Vagina (tissue), 2 donors: ENCODE measurements around the gene MYRIP. TPM values are rescaled to one million over a fixed set of nuclear protein-coding genes. Genes with fewer than 3 reads are reported as not detected.

Experiments
- DNase-seq, 2 donors: peaks; one replicate each; pipeline ENCODE4 v3.0.0-alpha.2; 2017; ENCODE audit errors: extremely low spot score in 2 of 2
- H3K27ac ChIP-seq: fragments of 200-600 bp; sonication (generic); one replicate; pipeline ENCODE4 v1.5.1; 2019
- H3K27me3 ChIP-seq: fragments of 200-600 bp; sonication (generic); one replicate; pipeline ENCODE4 v1.5.1; 2019
- H3K36me3 ChIP-seq, 2 donors: fragments of 200-600 bp; sonication (generic); one replicate each; pipeline ENCODE4 v1.5.1; 2017 to 2019
- H3K4me1 ChIP-seq: fragments of 200-600 bp; sonication (generic); one replicate; pipeline ENCODE4 v1.5.1; 2019
- H3K4me3 ChIP-seq, 2 donors: fragments of 200-600 bp; sonication (generic); 1 replicate in 1 of 2; 2 replicates in 1 of 2; pipeline ENCODE4 v1.5.1; 2016 to 2019
- H3K9me3 ChIP-seq: fragments of 200-600 bp; sonication (generic); one replicate; pipeline ENCODE4 v1.5.1; 2019
- CTCF ChIP-seq, 3 experiments: fragments of 450-650 bp in 2 of 3; fragments of 200-600 bp in 1 of 3; sonication (generic) in 1 of 3; IDR thresholded peaks; one replicate each; pipeline ENCODE4 v1.5.1; 2017 to 2019; ENCODE audit warnings: antibody characterized with exemption in 3 of 3, mild to moderate bottlenecking in 2 of 3, moderate library complexity in 2 of 3
- POLR2A ChIP-seq, 2 donors: fragments of 450-650 bp; IDR thresholded peaks; one replicate each; pipeline ENCODE4 v1.6.1; 2017; ENCODE audit warnings: antibody characterized with exemption in 2 of 2, mild to moderate bottlenecking in 2 of 2, moderate library complexity in 2 of 2
- POLR2AphosphoS5 ChIP-seq, 2 donors: sonication (generic); formaldehyde crosslinking; IDR thresholded peaks; one replicate each; pipeline ENCODE4 v1.9.0; 2017; ENCODE audit warnings: antibody characterized with exemption in 2 of 2, mild to moderate bottlenecking in 2 of 2, low read depth in 1 of 2; ENCODE audit not compliant: insufficient read depth in 1 of 2
- intact Hi-C: fragments of 100-400 bp; cut with DNase I; formaldehyde crosslinking; loops from one replicate; pipeline ENCODE4 v1.15.1; 2023
- total RNA-seq: library from RNA; depleted of rRNA; stranded (reverse); fragments of >200 nt; gene quantifications from one replicate; pipeline ENCODE4 v1.2.3, GENCODE V29; 2016

The MYRIP gene
- total RNA-seq, 1 donor from 2014 or later = 7.4 TPM

- Histone ChIP-seq H3K4me3 (no peak overlapping the region), H3K36me3 (no peaks in the 10 kb centered on the region), H3K27ac (no peak overlapping the region), H3K27me3 (no peaks in the 10 kb centered on the region), H3K4me1 (no peaks in the 10 kb centered on the region), H3K9me3 (no peaks in the 10 kb centered on the region)
- no peak for DNase-seq
- TF ChIP-seq POLR2AphosphoS5 (IDR thresholded peaks at IDR 0.05; ENCODE audit: insufficient read depth in 1 of 2, low read depth in 1 of 2) (no peak), POLR2A (IDR thresholded peaks at IDR 0.05) (no peak), CTCF (IDR thresholded peaks at IDR 0.05) (no peak)
- intact Hi-C loops = no loop called here
These were observed 70.2 kb downstream of the MYRIP start for GRCh38 chr3:39879581-39879980.

- TF ChIP-seq POLR2AphosphoS5 (IDR thresholded peaks at IDR 0.05; ENCODE audit: insufficient read depth in 1 of 2, low read depth in 1 of 2) (no peak), CTCF (IDR thresholded peaks at IDR 0.05) (no peak), POLR2A (IDR thresholded peaks at IDR 0.05) (no peak)
- DNase-seq = no peak
- Histone ChIP-seq H3K36me3 (no peaks in the 10 kb centered on the region), H3K27ac (no peak overlapping the region), H3K9me3 (no peaks in the 10 kb centered on the region), H3K4me1 (no peaks in the 10 kb centered on the region), H3K27me3 (no peaks in the 10 kb centered on the region), H3K4me3 (no peak overlapping the region)
- intact Hi-C loops = no loop called here
These were observed 72.7 kb downstream of the MYRIP start for GRCh38 chr3:39882111-39882510.

- Histone ChIP-seq H3K4me3 (no peak overlapping the region), H3K36me3 (no peaks in the 10 kb centered on the region), H3K9me3 (no peaks in the 10 kb centered on the region), H3K27me3 (no peaks in the 10 kb centered on the region), H3K27ac (no peak overlapping the region), H3K4me1 (no peaks in the 10 kb centered on the region)
- TF ChIP-seq CTCF (IDR thresholded peaks at IDR 0.05) (no peak), POLR2AphosphoS5 (IDR thresholded peaks at IDR 0.05; ENCODE audit: insufficient read depth in 1 of 2, low read depth in 1 of 2) (no peak), POLR2A (IDR thresholded peaks at IDR 0.05) (no peak)
- intact Hi-C loops = no loop called here
- no peak for DNase-seq
These were observed 82.7 kb downstream of the MYRIP start for GRCh38 chr3:39892068-39892467.

- Histone ChIP-seq H3K4me1 (no peaks in the 10 kb centered on the region), H3K27me3 (no peaks in the 10 kb centered on the region), H3K4me3 (no peak overlapping the region), H3K36me3 (no peaks in the 10 kb centered on the region), H3K9me3 (no peaks in the 10 kb centered on the region), H3K27ac (no peak overlapping the region)
- TF ChIP-seq POLR2AphosphoS5 (IDR thresholded peaks at IDR 0.05; ENCODE audit: insufficient read depth in 1 of 2, low read depth in 1 of 2) = no peak
- no peak for TF ChIP-seq CTCF (IDR thresholded peaks at IDR 0.05)
- no peak for TF ChIP-seq POLR2A (IDR thresholded peaks at IDR 0.05)
- DNase-seq = no peak
- intact Hi-C loops = no loop called here
These were observed 86.8 kb downstream of the MYRIP start for GRCh38 chr3:39896184-39896583.

GRCh38 chr3:39900462-39901002, 91.1 kb downstream of the MYRIP start:
- no peak for DNase-seq
- Histone ChIP-seq H3K4me3 (no peak overlapping the region), H3K9me3 (no peaks in the 10 kb centered on the region), H3K36me3 (no peaks in the 10 kb centered on the region), H3K4me1 (no peaks in the 10 kb centered on the region), H3K27ac (no peak overlapping the region), H3K27me3 (no peaks in the 10 kb centered on the region)
- TF ChIP-seq POLR2AphosphoS5 (IDR thresholded peaks at IDR 0.05; ENCODE audit: insufficient read depth in 1 of 2, low read depth in 1 of 2) (no peak), POLR2A (IDR thresholded peaks at IDR 0.05) (no peak)
- intact Hi-C loops = no loop called here
